Lower leg skin (tissue), 4 donors: Measurements from ENCODE around the gene ANKRD13A. TPM values are rescaled to one million over a fixed set of nuclear protein-coding genes. Genes with fewer than 3 reads are reported as not detected.

Experiments used
- total RNA-seq, 4 donors: library from RNA; depleted of rRNA; stranded (reverse); fragments of >200 nt; gene quantifications; one replicate each; pipeline ENCODE4 v1.1.0, GENCODE V29; 2016

Gene ANKRD13A
- total RNA-seq, 4 donors from 2014 or later: 97.7 to 184 (median 143) TPM

Other genes starting within 250 kb of the ANKRD13A start
- 10 to 100 TPM in 1 of 4 donors, 1 to 10 TPM in 3; 6.6 to 10.9 (median 8.1) TPM for gene TRPV4, start 166.0 kb upstream of the ANKRD13A start, total RNA-seq
- gene GLTP, start 118.9 kb upstream of the ANKRD13A start, total RNA-seq: 100 to 1,000 TPM; 536 to 775 (median 660) TPM
- gene TCHP, start 99.2 kb upstream of the ANKRD13A start, total RNA-seq: 10 to 100 TPM; 28.3 to 61.5 (median 36.3) TPM
- 10 to 100 TPM; 25.2 to 31.8 (median 28.5) TPM for gene GIT2, start 3.1 kb upstream of the ANKRD13A start, total RNA-seq
- gene C12orf76, start 49.1 kb downstream of the ANKRD13A start, total RNA-seq: 1 to 10 TPM; 4.2 to 10.0 (median 8.8) TPM
- 10 to 100 TPM in 2 of 4 donors, 1 to 10 TPM in 2; 6.8 to 12.6 (median 9.7) TPM for gene IFT81, start 124.9 kb downstream of the ANKRD13A start, total RNA-seq